Keratinocyte (primary cell): Measurements from ENCODE around the gene DYNLRB1. TPM values are rescaled to one million over a fixed set of nuclear protein-coding genes. Genes with fewer than 3 reads are reported as not detected.
A peak's percentile ranks its signal among the peaks of the same experiment; 100 is the strongest.

ENCODE experiments used
- DNase-seq: peaks from one replicate; pipeline ENCODE4 v3.0.0-alpha.2; 2011; ENCODE audit warnings: low read depth, missing footprints, low spot score
- FAIRE-seq: peaks from 2 replicates; lab custom pipeline; 2011; peaks lifted over from hg19 to GRCh38; lab: Jason Lieb, UNC
- H2AFZ ChIP-seq: 2 replicates; pipeline ENCODE4 v1.6.0; 2012; ENCODE audit warnings: low read length, control low read depth, inconsistent platforms; ENCODE audit not compliant: control insufficient read depth
- H3K27ac ChIP-seq: 2 replicates; pipeline ENCODE4 v1.5.1; 2011; ENCODE audit warnings: low read length; ENCODE audit not compliant: control insufficient read depth, insufficient read depth
- H3K27me3 ChIP-seq: 3 replicates; pipeline ENCODE4 v1.6.0; 2011; ENCODE audit warnings: low read length; ENCODE audit not compliant: control insufficient read depth, insufficient read depth; ENCODE audit errors: extremely low read depth
- H3K36me3 ChIP-seq, 2 experiments: 2 replicates in 1 of 2; 3 replicates in 1 of 2; pipeline ENCODE4 v1.5.1; 2011; ENCODE audit warnings: low read length in 2 of 2, mild to moderate bottlenecking in 1 of 2; ENCODE audit not compliant: control insufficient read depth in 2 of 2, insufficient read depth in 2 of 2; ENCODE audit errors: extremely low read depth in 1 of 2
- H3K4me1 ChIP-seq: 3 replicates; pipeline ENCODE4 v1.5.1; 2011; ENCODE audit warnings: low read length; ENCODE audit not compliant: control insufficient read depth, insufficient read depth; ENCODE audit errors: extremely low read depth
- H3K4me2 ChIP-seq: 3 replicates; pipeline ENCODE4 v1.6.0; 2011; ENCODE audit warnings: low read depth, low read length; ENCODE audit not compliant: control insufficient read depth, insufficient read depth; ENCODE audit errors: extremely low read depth
- H3K4me3 ChIP-seq, 3 experiments: fragments of 200-600 bp in 1 of 3; sonication (generic) in 1 of 3; 2 replicates in 2 of 3; 3 replicates in 1 of 3; pipeline ENCODE4 v1.5.1; 2011 to 2016; ENCODE audit warnings: low read length in 3 of 3, mild to moderate bottlenecking in 3 of 3, control low read depth in 2 of 3, inconsistent platforms in 1 of 3, low read depth in 1 of 3, mixed read lengths in 1 of 3, mixed run types in 1 of 3, moderate library complexity in 1 of 3; ENCODE audit not compliant: control insufficient read depth in 2 of 3, insufficient read depth in 2 of 3; ENCODE audit errors: extremely low read depth in 1 of 3
- H3K79me2 ChIP-seq: 2 replicates; pipeline ENCODE4 v1.6.0; 2012; ENCODE audit warnings: low read length; ENCODE audit not compliant: control insufficient read depth, insufficient read depth
- H3K9ac ChIP-seq: 3 replicates; pipeline ENCODE4 v1.6.0; 2011; ENCODE audit warnings: low read length; ENCODE audit not compliant: control insufficient read depth, insufficient read depth; ENCODE audit errors: extremely low read depth
- H3K9me1 ChIP-seq: 3 replicates; pipeline ENCODE4 v1.6.0; 2011; ENCODE audit warnings: low read length; ENCODE audit not compliant: control insufficient read depth, insufficient read depth; ENCODE audit errors: extremely low read depth
- H3K9me3 ChIP-seq: 2 replicates; pipeline ENCODE4 v1.5.1; 2012; ENCODE audit warnings: low read depth, low read length; ENCODE audit not compliant: control insufficient read depth
- H4K20me1 ChIP-seq: 3 replicates; pipeline ENCODE4 v1.6.0; 2011; ENCODE audit warnings: low read length; ENCODE audit not compliant: control insufficient read depth, insufficient read depth; ENCODE audit errors: extremely low read depth
- EZH2 ChIP-seq: IDR thresholded peaks from one replicate; pipeline ENCODE4 v1.6.1; 2012; ENCODE audit warnings: inconsistent platforms, mild to moderate bottlenecking, low read length, moderate library complexity
- dilution Hi-C: fragments of 300-500 bp; cut with MboI; formaldehyde crosslinking; loops from one replicate; pipeline ENCODE4 v1.7.0; 2020; ENCODE audit warnings: low sequenced_read_pairs; ENCODE audit not compliant: extremely low pct_ligation_motif_present
- polyA plus RNA-seq, 5 experiments: library from polyadenylated mRNA; depleted of rRNA in 3 of 5; stranded (reverse) in 3 of 5; stranded (forward) in 1 of 5; unstranded in 1 of 5; fragments of >200 nt; gene quantifications; 1 replicate in 1 of 5; 2 replicates in 3 of 5; 3 replicates in 1 of 5; pipeline versions ENCODE4 v1.2.1 to v1.2.3, GENCODE V29; 2011 to 2012; ENCODE audit warnings: missing spikeins in 2 of 5, low read depth in 1 of 5, low replicate concordance in 1 of 5
- TF ChIP-seq, protein P1 (sequence below), 3 experiments: IDR thresholded peaks in 1 of 3; conservative IDR thresholded peaks in 1 of 3; optimal IDR thresholded peaks in 1 of 3; 2 replicates in 2 of 3; 3 replicates in 1 of 3; pipeline versions ENCODE3 to v1.5.1; 2011; ENCODE audit warnings: low read length in 3 of 3, mild to moderate bottlenecking in 3 of 3, moderate library complexity in 2 of 3, control low read depth in 1 of 3, inconsistent platforms in 1 of 3; ENCODE audit not compliant: insufficient read depth in 2 of 3; ENCODE audit errors: extremely low read depth in 1 of 3

Gene DYNLRB1
- polyA plus RNA-seq, 1 donor (not counting 4 experiments of a cell fraction or from before 2014, with no cell fraction given), result 156 TPM

DNA sequence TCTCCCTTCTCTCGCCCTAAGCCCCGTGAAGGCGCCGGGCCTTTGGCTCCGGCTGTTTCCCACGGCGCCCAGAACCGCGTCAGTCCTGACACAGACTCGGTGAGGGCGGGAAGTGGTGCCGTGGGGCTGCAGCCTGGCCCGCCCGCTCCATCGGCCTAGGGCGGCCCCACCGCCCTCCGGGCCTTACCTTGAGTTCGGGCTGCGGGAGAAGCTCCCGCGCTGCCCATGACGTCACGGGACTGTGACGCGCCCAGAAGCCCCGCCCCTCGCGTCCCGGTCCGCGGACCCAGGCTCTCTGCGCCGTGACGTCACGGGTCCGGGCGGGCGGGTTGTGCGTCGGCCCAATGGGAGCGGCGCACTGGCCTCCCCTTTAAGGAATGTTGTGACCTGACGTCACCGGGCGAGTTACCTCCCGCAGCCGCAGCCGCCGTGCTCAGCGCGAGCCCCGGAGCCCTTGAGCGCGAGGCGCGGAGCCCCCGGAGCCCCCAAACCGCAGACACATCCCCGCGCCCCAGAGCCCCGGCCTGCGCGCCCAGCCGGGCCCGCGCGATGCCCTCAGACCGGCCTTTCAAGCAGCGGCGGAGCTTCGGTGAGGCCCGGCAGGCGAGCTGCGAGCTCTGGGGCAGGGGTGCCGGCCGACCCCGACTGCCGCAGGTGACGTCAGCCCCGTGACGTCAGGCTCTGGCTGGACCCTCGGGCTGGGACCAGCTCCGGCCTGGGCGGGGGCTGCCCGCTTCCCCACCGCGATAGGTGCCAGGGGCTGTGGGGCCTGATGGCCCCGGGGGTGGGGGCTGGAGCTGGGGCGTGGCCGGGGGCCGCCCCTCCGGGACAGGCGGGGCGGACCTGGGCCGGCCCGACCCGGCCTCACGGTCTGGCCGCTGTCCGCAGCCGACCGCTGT is 42.3 kb downstream of the DYNLRB1 start, which contains the start of gene MAP1LC3A:
TSS of gene MAP1LC3A (plus strand) at position 399 of the 899 bp plus-strand sequence. CDS start at position 550, 151 bp downstream.
- peak within 1 kb of the TSS; percentile 70 for H3K27ac ChIP-seq
- H3K9ac ChIP-seq, result peak within 1 kb of the TSS; percentile 84
- no peaks in the 10 kb centered on the region for H3K36me3 ChIP-seq
- TF ChIP-seq, protein P1, sequence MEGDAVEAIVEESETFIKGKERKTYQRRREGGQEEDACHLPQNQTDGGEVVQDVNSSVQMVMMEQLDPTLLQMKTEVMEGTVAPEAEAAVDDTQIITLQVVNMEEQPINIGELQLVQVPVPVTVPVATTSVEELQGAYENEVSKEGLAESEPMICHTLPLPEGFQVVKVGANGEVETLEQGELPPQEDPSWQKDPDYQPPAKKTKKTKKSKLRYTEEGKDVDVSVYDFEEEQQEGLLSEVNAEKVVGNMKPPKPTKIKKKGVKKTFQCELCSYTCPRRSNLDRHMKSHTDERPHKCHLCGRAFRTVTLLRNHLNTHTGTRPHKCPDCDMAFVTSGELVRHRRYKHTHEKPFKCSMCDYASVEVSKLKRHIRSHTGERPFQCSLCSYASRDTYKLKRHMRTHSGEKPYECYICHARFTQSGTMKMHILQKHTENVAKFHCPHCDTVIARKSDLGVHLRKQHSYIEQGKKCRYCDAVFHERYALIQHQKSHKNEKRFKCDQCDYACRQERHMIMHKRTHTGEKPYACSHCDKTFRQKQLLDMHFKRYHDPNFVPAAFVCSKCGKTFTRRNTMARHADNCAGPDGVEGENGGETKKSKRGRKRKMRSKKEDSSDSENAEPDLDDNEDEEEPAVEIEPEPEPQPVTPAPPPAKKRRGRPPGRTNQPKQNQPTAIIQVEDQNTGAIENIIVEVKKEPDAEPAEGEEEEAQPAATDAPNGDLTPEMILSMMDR (optimal IDR thresholded peaks at IDR 0.05 in 1 of 3, IDR thresholded peaks at IDR 0.05 in 1 of 3, conservative IDR thresholded peaks at IDR 0.05 in 1 of 3; ENCODE audit: extremely low read depth in 1 of 3, insufficient read depth in 2 of 3, low read length in 3 of 3), result no peak
- TF ChIP-seq EZH2, result no peak
- peak; percentile 75 for DNase-seq
- H4K20me1 ChIP-seq, result no peaks in the 10 kb centered on the region
- dilution Hi-C loops, result no loop called here
- no peaks in the 10 kb centered on the region for H3K9me1 ChIP-seq
- peak within 1 kb of the TSS; percentile 54 to 74 (median 74) for H3K4me3 ChIP-seq
- H3K79me2 ChIP-seq, result no peaks in the 10 kb centered on the region
- no peaks in the 10 kb centered on the region for H3K9me3 ChIP-seq
- H3K4me1 ChIP-seq, result peaks cover 6% of the 10 kb centered on the region
- H3K27me3 ChIP-seq, result no peaks in the 10 kb centered on the region
- peak within 1 kb of the TSS; percentile 72 for H3K4me2 ChIP-seq
- peak within 1 kb of the TSS; percentile 69 for H2AFZ ChIP-seq
- FAIRE-seq, result no peak

DNA sequence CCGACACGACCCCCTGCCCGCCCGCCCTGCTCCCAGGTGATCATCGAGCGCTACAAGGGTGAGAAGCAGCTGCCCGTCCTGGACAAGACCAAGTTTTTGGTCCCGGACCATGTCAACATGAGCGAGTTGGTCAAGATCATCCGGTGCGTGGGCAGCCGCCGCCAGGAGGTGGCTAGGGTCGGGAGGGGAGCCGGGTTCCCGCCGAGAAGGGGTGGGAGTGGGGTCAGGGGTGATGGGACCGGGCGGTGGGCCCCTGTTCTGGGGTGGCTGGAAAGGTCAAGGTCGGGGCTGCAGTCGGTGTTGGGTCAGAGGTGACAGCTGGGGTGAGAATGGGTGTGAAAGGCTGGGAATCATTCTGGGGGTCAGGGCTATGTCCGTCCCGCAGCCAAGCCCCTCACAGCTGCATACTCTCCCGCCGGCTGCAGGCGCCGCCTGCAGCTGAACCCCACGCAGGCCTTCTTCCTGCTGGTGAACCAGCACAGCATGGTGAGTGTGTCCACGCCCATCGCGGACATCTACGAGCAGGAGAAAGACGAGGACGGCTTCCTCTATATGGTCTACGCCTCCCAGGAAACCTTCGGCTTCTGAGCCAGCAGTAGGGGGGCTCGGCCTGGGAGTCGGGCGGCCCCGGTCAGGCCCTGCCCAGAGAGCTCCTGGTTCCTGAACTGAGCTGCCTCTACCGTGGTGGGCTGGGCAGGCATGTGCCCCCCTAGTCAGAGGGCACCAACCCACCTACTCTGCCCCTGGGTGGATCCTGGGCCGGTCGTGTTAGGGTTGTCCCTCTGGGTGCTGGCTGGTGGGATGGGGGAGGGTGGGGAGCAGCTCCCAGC is 43.3 kb downstream of the DYNLRB1 start:
- Histone ChIP-seq H3K9me1 (no peaks in the 10 kb centered on the region), H3K27ac (no peak overlapping the region), H3K9me3 (no peaks in the 10 kb centered on the region), H4K20me1 (no peaks in the 10 kb centered on the region), H3K79me2 (no peaks in the 10 kb centered on the region), H3K4me3 (no peak overlapping the region), H3K4me1 (peaks cover 6% of the 10 kb centered on the region), H3K27me3 (no peaks in the 10 kb centered on the region), H3K9ac (no peak overlapping the region), H3K4me2 (no peak overlapping the region), H3K36me3 (no peaks in the 10 kb centered on the region), H2AFZ (no peak overlapping the region)
- no peak for FAIRE-seq
- dilution Hi-C loops, result no loop called here
- TF ChIP-seq, protein P1 (optimal IDR thresholded peaks at IDR 0.05 in 1 of 3, IDR thresholded peaks at IDR 0.05 in 1 of 3, conservative IDR thresholded peaks at IDR 0.05 in 1 of 3; ENCODE audit: extremely low read depth in 1 of 3, insufficient read depth in 2 of 3, low read length in 3 of 3), result no peak
- no peak for TF ChIP-seq EZH2
- no peak for DNase-seq
